ENCODE results near the gene MAMLD1. TPM values are rescaled to one million over a fixed set of nuclear protein-coding genes. Genes with fewer than 3 reads are reported as not detected.
A peak's percentile ranks its signal among the peaks of the same experiment; 100 is the strongest.

Gene MAMLD1
- total RNA-seq, 1 donor from 2014 or later, result 1.8 TPM

DNA sequence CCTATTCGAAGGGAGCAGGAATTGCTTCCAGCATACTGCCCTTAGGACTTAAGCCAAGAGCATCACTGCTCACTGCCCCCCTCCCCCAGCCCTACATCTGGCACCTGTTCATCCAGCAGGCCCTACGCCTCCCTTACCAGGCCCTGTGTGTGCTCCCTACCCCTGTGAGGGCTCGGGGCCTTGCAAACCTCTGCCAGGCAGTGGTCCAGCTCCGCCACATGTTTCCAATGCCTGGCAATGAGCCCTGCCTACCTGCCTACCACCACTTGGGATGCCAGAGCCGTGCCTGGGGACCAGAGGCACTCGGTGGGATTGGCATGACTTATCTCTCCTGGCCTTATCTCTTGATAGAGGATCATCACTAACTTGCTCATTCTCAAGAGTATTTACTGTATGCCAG, 177.8 kb downstream of the MAMLD1 start:
- intact Hi-C loops (cut with DNase I), result loop anchor here (10.0 kb wide), 1 partner anchor 176 kb away; the partner anchor contains the start of gene MAMLD1
- no peak for DNase-seq (ENCODE audit: missing footprints)
- ATAC-seq, result no peak

DNA sequence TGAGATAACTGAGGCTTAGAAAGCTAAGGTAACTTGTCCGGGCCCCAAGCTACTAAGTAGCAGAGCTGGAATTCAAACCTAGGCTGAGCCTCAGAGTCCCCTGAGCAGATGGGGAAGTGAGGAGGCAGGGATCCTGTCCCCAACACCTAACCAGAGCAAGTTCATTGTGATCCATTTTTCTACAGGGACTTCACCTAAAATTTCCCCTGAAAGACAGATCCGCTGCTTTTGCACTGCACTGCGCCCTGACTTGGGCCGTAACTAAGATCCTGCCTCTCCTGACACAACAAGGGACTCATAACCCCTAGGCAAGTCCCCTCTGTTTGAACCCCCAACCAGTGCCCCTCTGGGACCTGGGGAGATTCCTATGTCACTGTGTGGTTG, 179.7 kb downstream of the MAMLD1 start:
- intact Hi-C loops (cut with DNase I), result loop anchor here (10.0 kb wide), 1 partner anchor 178 kb away; the partner anchor contains the start of gene MAMLD1
- DNase-seq (ENCODE audit: missing footprints), result no peak
- ATAC-seq, result no peak

DNA sequence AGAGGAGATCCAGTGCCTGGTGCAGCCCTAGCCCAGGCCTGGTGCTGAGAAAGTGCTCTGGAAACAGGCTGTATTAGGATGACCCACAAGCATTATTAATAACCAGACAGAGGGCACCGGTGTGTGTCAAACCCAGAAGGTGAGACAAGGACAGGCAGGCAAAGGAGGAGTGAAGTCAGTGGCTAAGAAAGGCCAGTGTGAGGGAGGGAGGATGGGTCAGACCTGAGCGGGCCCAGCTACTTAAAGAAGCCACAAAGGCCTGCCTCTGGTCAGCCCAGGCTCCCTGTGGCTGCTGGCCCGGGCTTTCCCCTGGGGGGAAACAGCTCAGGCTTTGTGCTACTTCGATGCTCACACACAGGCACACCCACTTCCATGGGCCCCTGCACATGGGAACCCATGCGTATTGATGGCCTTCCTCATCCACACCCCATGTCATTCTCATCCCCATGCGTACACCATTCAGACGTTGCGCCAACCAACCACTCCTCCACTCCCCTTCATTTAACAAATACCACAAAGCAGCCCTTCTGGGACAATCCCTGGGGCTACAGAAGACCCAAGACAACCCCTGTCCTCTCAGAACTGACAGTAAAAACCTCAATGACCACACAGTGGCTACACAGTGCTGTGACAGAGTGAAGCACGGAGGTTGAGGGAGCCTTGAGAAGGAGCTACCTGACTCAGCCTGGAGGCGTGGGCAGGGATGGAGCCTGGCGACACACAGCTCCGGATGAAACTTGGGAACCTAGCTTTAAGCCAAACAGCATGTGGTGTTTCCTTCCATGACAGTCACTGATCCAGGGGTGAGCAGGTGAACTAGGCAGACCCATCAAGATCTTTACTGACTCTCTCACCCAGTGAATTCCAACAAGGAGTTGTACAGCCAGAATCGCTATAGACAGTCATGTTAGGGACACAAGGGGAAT, 180.4 kb downstream of the MAMLD1 start:
- no peak for ATAC-seq
- intact Hi-C loops (cut with DNase I), result loop anchor here (10.0 kb wide), 1 partner anchor 179 kb away; the partner anchor contains the start of gene MAMLD1

DNA sequence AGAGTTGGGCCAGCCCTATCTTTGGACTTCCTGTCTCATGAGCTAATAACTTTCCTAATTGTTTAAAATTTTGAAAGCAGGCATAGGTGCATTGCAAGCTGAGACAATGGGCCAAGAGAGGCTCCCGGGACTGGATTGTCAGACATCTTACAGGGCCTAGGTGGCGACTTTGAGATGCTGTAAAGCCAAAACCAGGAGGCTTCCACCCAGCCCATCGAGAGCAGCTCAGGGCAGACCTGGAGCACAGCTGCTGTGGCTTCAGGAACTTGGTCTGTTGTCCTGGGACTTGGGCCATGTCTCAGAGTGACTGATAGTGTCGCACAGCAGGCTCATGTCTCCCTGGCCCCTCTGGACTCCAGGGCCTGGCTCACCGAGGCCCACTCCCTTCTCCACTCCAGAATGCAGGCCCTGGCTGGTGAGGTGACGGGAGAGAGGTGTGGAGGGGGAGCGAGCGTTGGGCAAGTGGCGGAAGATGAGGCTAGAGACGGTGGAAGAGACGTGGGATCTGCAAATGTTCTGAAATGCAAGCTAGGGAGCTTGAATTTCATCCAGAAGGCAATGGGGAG, 181.2 kb downstream of the MAMLD1 start:
- ATAC-seq, result no peak
- intact Hi-C loops (cut with DNase I), result loop anchor here (10.0 kb wide), 1 partner anchor 180 kb away; the partner anchor contains the start of gene MAMLD1
- no peak for DNase-seq (ENCODE audit: missing footprints)

More for the DNA sequence above, 180.4 kb downstream of the MAMLD1 start:
- DNase-seq (ENCODE audit: missing footprints), result no peak

DNA sequence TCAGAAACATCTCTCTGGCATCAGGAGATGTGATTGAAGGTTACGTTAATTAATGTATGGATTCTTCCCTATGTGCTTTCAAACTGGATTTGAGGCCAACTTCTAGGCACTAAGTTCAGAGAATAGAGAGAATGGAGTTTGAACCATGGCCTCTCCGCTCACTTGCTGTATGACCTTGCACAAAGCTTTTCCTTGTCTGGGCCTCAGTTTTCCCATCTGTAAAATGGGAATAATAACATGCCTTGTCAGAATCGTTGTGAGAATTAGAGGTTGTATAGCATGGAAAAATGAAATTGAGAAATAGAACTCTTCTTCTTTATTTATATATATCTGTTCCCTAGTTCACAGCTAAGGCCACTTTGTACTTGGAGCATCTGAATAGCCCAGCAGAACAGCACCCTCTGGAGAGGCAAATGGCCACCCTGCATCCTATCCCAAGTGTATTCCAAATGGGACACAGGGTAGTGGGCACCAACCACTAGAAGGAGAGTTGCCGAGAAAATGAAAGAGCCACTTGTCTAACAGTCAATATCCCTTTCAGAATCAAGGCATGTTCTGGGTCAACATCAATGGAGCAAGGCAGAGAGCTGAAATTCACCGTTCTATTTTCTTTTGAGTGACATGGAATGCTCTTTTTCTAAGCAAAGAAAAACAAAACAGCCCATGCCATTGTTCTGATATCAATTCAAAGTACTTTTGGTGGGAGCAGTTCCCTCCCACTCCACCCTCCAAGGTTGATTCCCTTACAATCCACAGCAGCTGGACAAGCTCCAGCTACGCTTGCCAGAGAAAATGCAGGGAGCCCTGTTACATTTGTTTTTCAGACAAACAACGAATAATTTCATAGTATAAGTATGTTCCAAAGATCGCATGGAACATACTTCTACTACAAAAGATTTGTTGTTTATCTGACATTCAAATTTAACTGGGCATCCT, 182.0 kb downstream of the MAMLD1 start:
- intact Hi-C loops (cut with DNase I), result loop anchor here (10.0 kb wide), 1 partner anchor 180 kb away; the partner anchor contains the start of gene MAMLD1
- DNase-seq (ENCODE audit: missing footprints) (no peak), ATAC-seq (no peak)

DNA sequence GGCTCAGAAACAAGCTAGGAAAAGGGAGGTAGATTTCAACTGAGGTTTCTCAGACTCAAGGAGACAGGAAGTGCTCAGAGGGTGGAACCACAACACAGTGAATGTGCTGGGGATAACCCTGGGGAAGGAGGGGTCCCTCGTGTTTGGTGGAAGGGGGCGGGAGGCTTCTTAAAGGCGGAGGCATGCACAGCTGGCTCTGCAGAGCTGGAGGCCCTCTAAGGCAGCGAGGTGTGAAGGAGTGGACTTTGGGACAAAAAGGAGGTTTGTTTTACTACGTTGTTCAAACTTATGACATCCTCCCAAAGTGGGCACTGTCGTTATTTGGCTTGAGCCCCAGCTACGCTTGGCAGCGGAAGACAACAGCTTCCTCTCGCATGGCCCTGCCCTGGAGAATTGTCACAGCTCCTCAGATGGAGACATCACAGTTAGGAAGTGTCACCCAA, 183.6 kb downstream of the MAMLD1 start:
- ATAC-seq, result no peak
- no peak for DNase-seq (ENCODE audit: missing footprints)
- intact Hi-C loops (cut with DNase I), result loop anchor here (2.0 to 10.0 kb wide), 2 partner anchors 38 to 182 kb away; partner anchors contain the start of gene MAMLD1

DNA sequence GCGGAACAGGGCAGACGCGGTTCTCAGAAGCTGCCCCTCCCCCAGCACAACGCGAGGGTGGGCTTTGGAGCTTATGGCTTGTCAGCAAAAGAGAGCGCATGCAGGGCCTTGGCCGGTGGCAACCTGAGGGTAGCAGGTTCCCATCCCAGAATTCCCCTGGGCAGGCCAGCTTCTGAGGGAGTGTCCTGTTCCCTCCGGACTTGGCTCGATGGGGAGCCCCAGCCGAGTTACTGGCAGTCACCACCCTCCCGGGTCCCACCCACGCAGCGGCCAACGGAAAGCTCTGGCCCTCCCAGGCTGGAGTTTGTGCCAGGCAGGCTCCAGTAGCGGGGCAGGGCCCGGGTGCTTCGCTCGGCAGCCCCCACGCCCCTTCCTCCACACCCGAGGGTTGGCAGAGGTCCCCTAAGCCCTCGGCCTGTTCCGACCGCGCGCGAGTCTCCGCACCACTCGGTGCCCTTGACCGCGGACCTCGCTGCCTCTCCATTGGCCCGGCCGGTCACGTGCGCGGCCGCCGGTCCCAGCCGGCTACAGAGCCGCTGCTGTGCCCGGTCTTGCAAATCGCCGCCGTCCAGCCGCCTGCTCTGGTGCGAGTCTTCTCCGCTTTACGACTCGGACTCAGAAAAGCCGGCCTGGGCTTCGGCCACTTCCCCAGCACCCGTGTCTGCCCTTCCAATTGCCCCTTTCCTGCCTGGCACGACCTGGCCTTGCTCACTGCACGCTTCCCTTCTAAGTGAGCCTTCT, 184.4 kb downstream of the MAMLD1 start:
- ATAC-seq, result peak; percentile 94
- intact Hi-C loops (cut with DNase I), result loop anchor here (2.0 to 10.0 kb wide), 2 partner anchors 39 to 183 kb away; partner anchors contain the start of gene MAMLD1
- DNase-seq (ENCODE audit: missing footprints), result peak; percentile 89

DNA sequence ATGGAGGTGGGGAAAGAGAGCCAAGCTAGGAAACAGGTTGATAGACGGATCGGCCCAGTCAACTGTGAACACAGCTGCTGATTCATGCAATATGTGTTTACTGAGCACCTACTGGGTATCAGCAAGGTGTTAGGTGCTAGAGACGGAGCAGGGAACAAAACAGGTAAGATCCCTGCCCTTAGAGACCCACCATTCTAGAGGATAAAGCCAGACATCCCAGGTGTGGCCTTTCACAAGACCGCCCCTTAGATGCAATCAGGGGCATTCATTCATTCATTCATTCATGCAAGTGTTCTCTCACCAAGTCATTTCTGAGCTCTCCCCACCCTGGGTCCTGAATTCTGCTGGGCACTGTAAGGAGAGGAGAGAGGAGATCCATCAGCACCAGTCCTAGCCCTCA, 185.1 kb downstream of the MAMLD1 start:
- intact Hi-C loops (cut with DNase I), result loop anchor here (10.0 kb wide), 1 partner anchor 183 kb away; the partner anchor contains the start of gene MAMLD1
- DNase-seq (ENCODE audit: missing footprints) (no peak), ATAC-seq (no peak)

DNA sequence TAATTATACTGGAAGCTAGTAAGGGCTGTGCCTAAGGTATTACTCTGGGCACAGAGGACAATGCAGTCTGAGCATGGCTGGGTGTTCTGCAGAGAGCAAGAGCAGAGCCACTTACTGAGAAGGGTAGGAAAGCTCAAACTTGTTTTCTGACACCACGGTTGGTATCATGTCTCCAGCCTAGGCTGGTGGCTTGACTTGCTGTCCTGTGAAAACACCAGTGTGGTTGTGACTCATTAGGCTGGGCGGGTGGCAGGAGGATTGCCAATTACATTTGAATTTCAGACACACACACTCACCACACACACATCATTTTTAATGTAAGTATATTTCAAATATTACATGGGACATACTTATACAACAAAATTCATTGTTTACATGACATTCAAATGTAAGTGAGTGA, 185.6 kb downstream of the MAMLD1 start:
- DNase-seq (ENCODE audit: missing footprints) (no peak), ATAC-seq (no peak)
- intact Hi-C loops (cut with DNase I), result loop anchor here (10.0 kb wide), 1 partner anchor 184 kb away; the partner anchor contains the start of gene MAMLD1

DNA sequence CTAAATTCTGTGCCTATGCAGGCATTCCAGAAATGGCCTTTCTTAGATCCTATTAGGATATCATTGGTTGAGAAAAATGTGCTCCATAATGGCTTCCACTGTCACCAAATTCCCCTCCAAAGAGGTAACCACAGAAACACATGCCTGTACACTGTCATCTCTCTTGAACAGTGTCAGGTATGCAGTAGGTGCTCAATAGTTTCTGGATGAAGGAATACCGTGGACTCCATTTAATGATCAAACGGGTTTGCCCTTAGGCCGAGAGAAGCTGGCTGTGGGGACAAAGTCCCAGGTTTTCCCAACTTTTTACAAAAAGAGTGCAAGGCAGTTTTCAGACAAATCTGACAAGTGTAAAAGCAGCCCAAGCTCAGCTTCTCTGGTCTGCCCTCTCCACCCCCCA, 188.8 kb downstream of the MAMLD1 start:
- ATAC-seq (no peak), DNase-seq (ENCODE audit: missing footprints) (no peak)
- intact Hi-C loops (cut with DNase I), result no loop called here

DNA sequence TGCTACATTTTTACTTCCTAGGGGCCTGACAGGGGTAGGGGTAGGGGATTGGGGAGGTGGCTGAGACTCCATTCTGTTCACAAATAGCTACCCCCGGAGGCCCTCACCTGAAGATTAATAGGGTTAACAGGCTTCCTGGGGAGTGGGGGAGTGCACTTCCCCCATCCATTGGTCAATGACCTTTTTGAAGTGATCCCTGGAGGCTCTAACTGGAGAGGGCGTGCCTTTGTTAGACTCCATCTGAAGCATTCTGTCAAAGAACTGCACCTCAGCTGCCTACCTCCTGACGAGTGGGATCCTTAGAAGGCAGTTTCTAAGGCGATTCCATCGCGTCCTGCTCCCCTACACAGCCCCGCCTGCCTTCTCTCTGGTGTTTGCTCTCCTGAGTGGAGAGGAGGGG, 195.3 kb downstream of the MAMLD1 start:
- DNase-seq (ENCODE audit: missing footprints) (no peak), ATAC-seq (no peak)
- intact Hi-C loops (cut with DNase I), result no loop called here

Other genes with a start within 250 kb of the MAMLD1 start
- 8.8 TPM for gene MTM1, start 205.3 kb downstream of the MAMLD1 start, total RNA-seq